ENCODE data around the gene TNFSF13B. TPM values are rescaled to one million over a fixed set of nuclear protein-coding genes. Genes with fewer than 3 reads are reported as not detected.

The TNFSF13B gene
- total and polyA plus RNA-seq, 3 donors from 2014 or later = 2.5 to 3.7 TPM; not detected in 1

- Histone ChIP-seq H3K36me3 (ENCODE audit: low read depth, missing control alignments) (no peaks in the 10 kb centered on the region), H3K4me1 (no peaks in the 10 kb centered on the region), H3K27ac (no peak overlapping the region), H3K9me3 (no peaks in the 10 kb centered on the region), H3K27me3 (no peaks in the 10 kb centered on the region), H3K4me3 (peak overlapping the region in 1 of 2 donors; percentile 44)
- TF ChIP-seq, protein P1, sequence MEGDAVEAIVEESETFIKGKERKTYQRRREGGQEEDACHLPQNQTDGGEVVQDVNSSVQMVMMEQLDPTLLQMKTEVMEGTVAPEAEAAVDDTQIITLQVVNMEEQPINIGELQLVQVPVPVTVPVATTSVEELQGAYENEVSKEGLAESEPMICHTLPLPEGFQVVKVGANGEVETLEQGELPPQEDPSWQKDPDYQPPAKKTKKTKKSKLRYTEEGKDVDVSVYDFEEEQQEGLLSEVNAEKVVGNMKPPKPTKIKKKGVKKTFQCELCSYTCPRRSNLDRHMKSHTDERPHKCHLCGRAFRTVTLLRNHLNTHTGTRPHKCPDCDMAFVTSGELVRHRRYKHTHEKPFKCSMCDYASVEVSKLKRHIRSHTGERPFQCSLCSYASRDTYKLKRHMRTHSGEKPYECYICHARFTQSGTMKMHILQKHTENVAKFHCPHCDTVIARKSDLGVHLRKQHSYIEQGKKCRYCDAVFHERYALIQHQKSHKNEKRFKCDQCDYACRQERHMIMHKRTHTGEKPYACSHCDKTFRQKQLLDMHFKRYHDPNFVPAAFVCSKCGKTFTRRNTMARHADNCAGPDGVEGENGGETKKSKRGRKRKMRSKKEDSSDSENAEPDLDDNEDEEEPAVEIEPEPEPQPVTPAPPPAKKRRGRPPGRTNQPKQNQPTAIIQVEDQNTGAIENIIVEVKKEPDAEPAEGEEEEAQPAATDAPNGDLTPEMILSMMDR (IDR thresholded peaks at IDR 0.05) = no peak
- no peak for TF ChIP-seq POLR2A (IDR thresholded peaks at IDR 0.05)
- WGBS, 2 donors = 16 to 24% methylated on average over 3 of the region's 3 CpGs
- intact Hi-C loops (cut with DNase I; ENCODE audit: low total_unique reads) = no loop called here
- DNase-seq = no peak
These were observed 924 bp downstream of the TNFSF13B start for GRCh38 chr13:108270442-108270841.

DNA sequence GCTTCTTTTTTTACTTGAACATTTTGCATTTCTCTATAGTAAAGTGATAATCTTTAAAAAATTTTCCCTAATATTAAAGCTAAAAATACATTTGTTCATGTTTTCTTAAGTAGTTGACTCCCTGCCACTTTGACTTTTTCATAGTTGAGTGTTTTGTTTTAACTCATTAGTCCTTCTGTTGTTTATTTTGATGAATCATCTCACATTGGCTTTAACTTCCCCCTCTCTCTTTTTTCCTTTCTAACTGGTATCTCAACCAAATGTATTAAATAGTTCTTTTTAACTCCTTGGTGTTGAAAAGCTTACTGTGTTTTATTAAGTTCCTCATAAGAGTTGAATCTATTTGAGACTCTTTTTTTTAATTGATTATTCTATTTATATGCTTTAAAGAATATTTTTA is 2.8 kb downstream of the TNFSF13B start:
- Histone ChIP-seq H3K4me1 (no peaks in the 10 kb centered on the region), H3K27ac (no peak overlapping the region), H3K4me3 (no peak overlapping the region), H3K27me3 (no peaks in the 10 kb centered on the region), H3K9me3 (no peaks in the 10 kb centered on the region), H3K36me3 (ENCODE audit: low read depth, missing control alignments) (no peaks in the 10 kb centered on the region)
- intact Hi-C loops (cut with DNase I; ENCODE audit: low total_unique reads) = no loop called here
- TF ChIP-seq POLR2A (IDR thresholded peaks at IDR 0.05) = no peak
- TF ChIP-seq, protein P1 (IDR thresholded peaks at IDR 0.05) = no peak
- DNase-seq = no peak

DNA sequence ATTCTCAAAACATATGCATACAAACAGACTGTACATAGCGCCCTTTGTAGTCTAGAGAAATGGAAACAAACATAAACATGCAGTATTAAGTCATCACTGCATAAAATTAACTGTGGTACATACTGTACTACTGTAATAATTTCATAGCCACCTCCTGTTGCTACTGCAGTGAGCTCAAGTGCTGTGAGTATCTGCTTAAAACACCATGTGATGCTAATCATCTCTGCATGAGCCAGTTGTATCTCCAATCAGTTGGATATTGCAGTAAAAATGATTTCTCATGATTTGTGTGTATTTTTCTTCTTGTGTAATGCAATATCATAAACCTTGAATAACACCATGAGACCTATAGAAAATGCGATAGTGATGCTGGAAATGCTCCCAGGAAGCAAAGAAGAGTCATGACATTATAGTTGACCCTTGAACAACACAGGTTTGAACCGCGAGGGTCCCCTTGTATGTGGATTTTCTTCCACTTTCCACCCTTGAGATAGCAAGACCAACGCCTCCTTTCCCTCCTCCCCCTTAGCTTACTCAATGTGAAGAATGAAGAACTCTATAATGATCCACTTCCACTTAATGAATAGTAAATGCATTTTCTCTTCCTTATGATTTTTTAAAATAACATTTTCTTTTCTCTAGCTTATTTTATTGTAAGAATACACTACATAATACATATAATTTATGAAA is 4.1 kb downstream of the TNFSF13B start:
- Histone ChIP-seq H3K4me3 (no peak overlapping the region), H3K27ac (no peak overlapping the region), H3K4me1 (no peaks in the 10 kb centered on the region), H3K36me3 (ENCODE audit: low read depth, missing control alignments) (no peaks in the 10 kb centered on the region), H3K27me3 (no peaks in the 10 kb centered on the region), H3K9me3 (no peaks in the 10 kb centered on the region)
- intact Hi-C loops (cut with DNase I; ENCODE audit: low total_unique reads) = no loop called here
- TF ChIP-seq, protein P1 (IDR thresholded peaks at IDR 0.05) = no peak
- TF ChIP-seq POLR2A (IDR thresholded peaks at IDR 0.05) = no peak
- no peak for DNase-seq
- 88 to 89% methylated on average over 5 of the region's 5 CpGs for WGBS, 2 donors

GRCh38 chr13:108274718-108275117 is 5.2 kb downstream of the TNFSF13B start:
- no peak for DNase-seq
- no peaks in the 10 kb centered on the region for H3K4me1 ChIP-seq
- TF ChIP-seq, protein P1 (IDR thresholded peaks at IDR 0.05) = no peak
- TF ChIP-seq POLR2A (IDR thresholded peaks at IDR 0.05) = no peak

DNA sequence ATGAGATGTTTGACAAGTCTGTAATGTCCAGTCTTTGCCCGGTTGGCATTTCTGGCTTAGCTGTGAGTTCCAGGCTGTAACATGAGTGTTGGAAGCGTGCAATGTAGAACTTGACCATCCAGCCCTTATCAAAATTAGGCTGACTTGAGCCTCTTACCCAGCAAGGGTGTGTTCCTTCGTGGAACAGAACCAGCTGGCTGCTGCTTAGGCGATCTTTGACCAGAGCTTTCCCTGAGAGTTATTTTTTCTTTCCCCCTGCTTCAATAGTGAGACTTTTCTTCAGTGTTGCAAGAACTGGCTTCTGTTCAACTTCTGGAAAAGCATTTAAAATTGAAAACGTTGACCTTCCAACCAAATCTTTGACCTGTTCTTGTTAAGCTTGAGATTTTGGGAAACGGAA is 6.5 kb downstream of the TNFSF13B start:
- WGBS, 2 donors = 54 to 62% methylated on average over 6 of the region's 6 CpGs
- TF ChIP-seq, protein P1 (IDR thresholded peaks at IDR 0.05) = no peak
- no peak for TF ChIP-seq POLR2A (IDR thresholded peaks at IDR 0.05)
- H3K36me3 ChIP-seq (ENCODE audit: low read depth, missing control alignments) = no peaks in the 10 kb centered on the region
- no peaks in the 10 kb centered on the region for H3K4me1 ChIP-seq
- peak; percentile 45 for DNase-seq
- H3K4me3 ChIP-seq = no peak overlapping the region
- intact Hi-C loops (cut with DNase I; ENCODE audit: low total_unique reads) = no loop called here
- H3K27ac ChIP-seq = no peak overlapping the region
- no peaks in the 10 kb centered on the region for H3K9me3 ChIP-seq
- no peaks in the 10 kb centered on the region for H3K27me3 ChIP-seq

More at GRCh38 chr13:108274718-108275117, 5.2 kb downstream of the TNFSF13B start:
- intact Hi-C loops (cut with DNase I; ENCODE audit: low total_unique reads) = no loop called here
- Histone ChIP-seq H3K27ac (no peak overlapping the region), H3K4me3 (no peak overlapping the region), H3K27me3 (no peaks in the 10 kb centered on the region), H3K9me3 (no peaks in the 10 kb centered on the region), H3K36me3 (ENCODE audit: low read depth, missing control alignments) (no peaks in the 10 kb centered on the region)
